Measurements from ENCODE around the gene IFT80. TPM values are rescaled to one million over a fixed set of nuclear protein-coding genes. Genes with fewer than 3 reads are reported as not detected.

Gene IFT80
- total RNA-seq = 31.5 and 31.9 TPM in 2 replicates

GRCh38 chr3:160399125-160400029 lies at the start of gene IFT80, which contains the start of gene SMC4:
TSS of gene IFT80 (minus strand) at chr3:160399225. CDS start at chr3:160384600, 14,625 bp downstream.
TSS of gene SMC4 (plus strand) at chr3:160399650. CDS start at chr3:160400827, 1,177 bp downstream.

GRCh38 chr3:160225176-160226025 lies 173.6 kb downstream of the IFT80 start, which contains the start of gene C3orf80:
TSS of gene C3orf80 (plus strand) at chr3:160225422. CDS start at chr3:160225636, 214 bp downstream.

Other genes with a start within 250 kb of the IFT80 start
- gene C3orf80, start 173.8 kb downstream of the IFT80 start, total RNA-seq = not detected in 2 replicates
- gene SMC4, start 425 bp upstream of the IFT80 start, total RNA-seq = 23.1 and 27.9 TPM in 2 replicates
- gene TRIM59, start 50.6 kb upstream of the IFT80 start, total RNA-seq = 4.1 and 10.7 TPM in 2 replicates
- 16.6 and 17.9 TPM in 2 replicates for gene KPNA4, start 166.3 kb upstream of the IFT80 start, total RNA-seq

All from pericardium fibroblast (primary cell).